Activated gamma-delta T cell treated with anti-CD3 and anti-CD28 coated beads, Interleukin-2, amount 50 U/mL, for 16 hours (primary cell): Measurements from ENCODE around the gene LRRTM4.

ENCODE experiments used
- DNase-seq: peaks from one replicate; pipeline ENCODE4 v3.0.0-alpha.2; 2020; ENCODE audit warnings: low read depth

The LRRTM4 gene

DNA sequence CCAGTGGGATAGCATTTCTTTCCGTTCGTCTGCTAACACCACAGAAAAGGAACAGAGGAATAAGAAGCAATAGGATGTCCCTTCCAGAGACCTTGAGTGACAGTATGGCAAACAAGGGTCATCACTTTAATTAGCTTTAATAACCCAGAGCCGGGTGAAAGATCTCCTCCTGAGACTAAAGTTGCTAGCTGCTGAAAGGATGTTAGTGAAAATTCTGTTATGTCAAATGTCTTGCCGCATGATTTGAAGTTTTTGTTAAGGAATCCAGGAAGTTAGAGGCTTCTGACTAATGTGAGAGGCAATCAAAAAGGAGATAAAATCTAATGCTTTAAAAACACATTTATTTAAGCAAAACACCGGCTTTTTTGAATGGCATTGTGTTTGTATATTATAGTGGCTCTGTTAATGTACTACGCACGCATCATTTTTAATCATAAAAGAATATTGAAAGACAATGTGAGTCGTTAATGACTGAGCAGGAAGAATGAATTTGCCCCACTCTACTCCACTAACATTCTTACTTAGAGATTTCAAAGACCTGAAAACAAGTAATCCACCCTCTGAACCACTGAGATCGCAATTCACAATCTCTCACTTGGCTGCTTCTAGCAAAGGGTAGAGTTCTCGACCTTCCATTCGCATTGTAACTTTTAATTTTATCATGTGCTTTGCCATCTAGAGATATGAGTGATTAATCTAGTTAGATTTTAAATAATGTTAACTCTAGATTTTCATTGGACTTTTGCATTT is 536.6 kb downstream of the LRRTM4 start:
- no peak for DNase-seq

DNA sequence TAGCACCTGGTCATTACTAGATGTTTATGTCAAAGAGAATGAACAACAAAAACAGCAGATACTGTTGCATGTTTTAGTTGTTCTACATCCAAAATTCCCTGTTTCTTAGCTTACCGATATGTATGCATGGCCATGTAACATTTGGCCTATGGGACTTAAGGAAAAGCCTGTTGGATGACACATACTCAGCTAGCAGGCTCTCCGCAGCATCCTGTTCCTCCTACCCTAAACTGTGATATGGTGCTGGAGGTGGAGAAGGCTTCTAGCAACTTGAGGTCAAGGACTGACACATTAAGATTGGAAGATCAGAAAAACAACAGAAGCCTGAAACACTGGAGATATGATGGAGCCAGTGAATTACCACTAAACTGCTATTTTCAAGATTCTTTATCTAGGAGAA is 537.8 kb downstream of the LRRTM4 start:
- DNase-seq: no peak

DNA sequence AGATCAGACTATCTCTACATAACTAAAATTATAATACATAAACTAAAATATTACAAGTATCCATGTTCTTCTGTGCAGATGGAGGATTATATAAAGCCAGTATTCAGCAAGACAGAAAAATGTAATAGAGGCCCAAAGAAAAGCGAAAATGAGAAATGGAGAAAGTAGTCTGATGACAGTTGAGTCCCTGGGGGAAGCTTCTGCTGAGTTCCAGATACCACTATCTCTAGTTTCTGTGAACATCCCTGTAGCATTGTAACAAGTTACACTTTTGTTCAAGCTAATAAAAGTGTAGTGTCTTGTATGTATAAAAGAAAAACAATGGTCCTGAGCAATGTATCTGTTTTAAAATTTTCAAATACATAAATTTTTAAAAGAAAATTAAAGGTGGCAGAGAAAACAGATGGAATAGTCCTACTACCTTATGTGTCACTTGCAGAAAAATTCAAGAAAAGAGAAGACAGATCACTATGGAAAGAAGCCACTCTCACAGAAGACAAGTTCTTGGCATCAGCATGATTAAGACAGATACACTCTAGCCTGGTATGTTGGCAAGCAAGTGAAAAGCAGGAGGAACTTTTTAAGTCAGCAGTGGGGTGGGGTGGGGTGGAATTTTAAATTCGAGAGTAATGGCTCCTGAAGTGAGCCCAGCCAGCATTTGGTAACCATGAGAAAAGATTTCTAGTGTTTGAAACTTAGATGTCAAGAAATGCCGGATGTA is 541.9 kb downstream of the LRRTM4 start:
- DNase-seq: no peak

DNA sequence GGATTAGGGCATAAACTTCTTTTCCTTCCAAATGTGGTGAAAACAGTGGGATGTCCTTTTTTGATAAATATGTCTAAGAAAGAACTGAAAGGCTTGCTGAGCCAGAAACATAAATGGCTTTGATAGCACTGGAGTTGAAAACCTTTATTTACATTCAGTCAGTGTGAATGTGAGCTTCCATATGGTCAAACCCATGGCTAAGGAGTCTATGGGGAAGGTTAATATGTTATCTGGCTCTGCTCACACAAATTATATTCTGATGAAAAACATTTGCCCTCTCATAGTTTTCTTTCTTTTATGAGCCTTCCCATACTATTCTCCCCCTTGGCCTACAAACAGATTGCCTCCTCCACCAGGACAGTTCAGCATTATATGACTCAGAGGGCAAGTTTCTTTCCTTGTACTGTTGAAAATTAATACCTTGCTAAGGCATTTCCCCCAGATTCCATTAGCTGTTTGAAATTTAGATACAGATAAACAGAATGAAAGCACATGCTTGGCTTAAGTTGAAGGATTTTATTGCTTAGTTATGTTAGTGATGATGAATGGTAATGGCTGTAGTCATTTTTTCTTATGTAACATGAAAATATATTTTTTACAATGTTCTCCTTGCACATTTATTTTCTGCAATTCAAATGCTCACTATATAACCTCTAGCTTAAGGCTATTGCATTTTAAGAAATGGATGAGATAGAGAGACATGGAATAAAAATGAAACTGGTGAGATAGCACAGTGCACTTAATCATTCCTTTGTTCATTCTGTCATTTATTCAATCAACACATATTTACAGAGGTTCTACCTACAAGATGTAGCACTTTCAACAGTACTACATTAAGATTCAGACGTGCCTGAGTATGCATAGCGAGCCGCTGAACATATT is 544.1 kb downstream of the LRRTM4 start:
- no peak for DNase-seq

DNA sequence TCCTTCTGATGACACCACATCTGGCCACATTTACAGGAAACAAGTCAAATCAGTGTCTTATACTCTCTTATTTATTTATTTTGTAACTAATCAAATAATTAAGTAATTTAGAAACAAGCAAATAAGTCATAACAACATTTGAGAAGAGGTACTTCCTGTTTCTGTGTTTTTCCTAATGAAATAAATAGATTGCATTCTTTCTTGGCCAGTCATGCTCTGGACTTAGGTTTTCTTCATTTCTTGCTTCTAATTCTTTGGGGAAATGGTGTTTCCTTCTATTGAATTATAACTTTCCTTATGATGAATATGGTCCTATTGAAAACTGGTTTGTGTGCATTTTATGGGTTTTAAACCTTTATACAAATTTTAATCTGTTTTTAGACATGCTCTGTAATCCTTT is 546.4 kb downstream of the LRRTM4 start:
- no peak for DNase-seq

DNA sequence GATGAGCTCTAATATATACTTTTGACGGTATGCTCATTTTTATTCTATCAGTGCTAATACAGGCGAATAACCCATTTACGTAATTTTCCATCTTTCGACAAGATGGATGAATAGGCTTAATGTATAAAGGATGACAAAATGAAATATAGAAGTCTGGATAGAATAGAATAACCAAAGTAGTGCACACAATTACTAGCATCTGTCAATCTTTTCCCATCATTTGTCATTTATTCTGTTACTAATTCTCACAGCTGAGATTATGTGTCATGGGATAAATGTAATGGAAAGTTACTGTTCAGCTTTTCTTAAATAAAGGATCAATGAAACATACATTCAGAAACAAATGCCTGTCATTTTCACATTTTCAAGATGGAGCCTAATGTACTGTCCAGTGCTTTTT is 548.6 kb downstream of the LRRTM4 start:
- no peak for DNase-seq

DNA sequence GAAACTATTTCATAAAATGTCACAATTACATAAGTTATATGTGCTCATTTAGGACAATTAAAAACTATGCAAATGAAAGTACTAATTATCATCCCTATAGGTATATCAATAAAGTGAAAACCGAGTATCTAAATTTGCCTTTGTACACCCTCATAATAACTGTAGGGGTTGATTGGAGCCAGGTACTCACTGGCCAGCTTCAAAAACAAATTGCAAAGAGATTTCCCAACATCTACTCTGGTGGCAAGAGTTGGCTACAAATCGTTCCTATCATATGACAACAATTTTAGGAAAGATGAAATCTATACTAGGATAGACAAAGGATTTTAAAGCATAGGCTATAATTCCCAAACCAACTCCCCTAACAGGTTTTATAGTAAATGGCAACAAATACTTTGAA is 556.4 kb downstream of the LRRTM4 start:
- DNase-seq: no peak

DNA sequence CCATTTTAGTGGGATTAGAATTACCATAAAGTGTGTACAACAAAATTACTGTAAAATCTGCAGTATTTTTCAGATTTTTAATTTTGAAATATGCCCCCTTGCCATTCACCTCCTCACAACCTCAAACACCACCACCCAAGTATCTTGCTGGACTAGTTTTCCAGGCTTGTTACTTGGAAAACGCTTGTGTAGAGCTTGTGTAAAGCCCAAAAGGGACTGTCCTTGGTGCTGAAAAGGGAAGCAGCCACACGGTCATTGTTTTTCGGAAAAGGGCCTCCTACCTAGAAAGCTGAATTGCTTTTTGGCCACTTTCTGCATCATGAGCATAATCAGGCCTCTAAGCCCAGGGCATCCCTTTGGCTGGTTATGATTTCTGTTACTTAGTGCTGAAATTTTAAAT is 563.4 kb downstream of the LRRTM4 start:
- no peak for DNase-seq

DNA sequence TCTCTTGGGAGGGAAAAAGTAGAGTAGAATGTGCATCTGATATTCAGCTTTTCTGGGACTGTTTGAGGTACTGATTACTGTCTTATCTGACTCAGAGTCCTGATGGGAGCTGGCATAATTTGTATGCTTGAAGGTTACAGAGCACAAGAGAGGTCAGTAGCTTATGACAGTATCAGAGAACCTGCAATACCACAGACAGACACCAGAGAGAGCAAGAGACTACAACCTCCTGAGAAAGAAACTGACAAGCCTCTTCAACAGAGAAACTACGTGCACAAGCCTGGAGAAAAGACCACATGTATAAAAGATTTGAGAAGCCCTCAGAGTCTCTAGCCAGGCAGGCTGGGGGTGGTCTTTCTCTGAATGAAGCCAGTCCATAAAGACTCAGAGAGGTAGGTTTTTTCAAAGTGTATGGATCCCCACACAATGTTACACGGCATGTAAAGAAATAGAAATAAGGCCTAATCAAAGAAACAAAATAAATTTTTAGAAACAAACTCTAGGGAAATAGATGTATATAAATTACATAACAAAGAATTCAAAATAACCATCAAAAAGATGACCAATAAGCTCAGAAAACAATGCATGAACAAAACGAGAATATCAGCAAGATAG is 568.3 kb downstream of the LRRTM4 start:
- DNase-seq: no peak

DNA sequence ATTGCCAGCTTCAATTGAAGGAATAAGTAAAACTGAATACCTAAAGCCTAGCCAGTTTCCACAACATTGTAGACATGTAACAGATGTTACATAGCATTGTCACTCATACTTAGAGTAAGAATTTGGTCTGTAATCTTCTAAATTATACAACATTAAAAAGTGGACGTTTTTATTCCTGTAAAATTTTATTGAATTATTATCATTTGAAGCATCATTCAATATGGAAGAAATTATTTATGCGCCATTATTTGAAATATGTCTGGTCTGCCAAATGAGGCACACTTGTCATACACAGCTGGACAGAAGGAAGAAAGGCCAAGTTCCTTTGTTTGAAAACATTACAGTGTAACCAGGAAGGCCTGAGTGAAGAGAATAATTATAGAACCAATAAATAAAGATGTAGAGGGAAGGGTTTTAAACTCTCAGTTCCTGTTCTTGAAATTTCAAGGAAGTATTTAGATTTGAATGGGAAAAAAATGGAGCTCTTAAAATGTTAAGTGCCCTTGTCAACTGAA is 575.5 kb downstream of the LRRTM4 start:
- DNase-seq: no peak

DNA sequence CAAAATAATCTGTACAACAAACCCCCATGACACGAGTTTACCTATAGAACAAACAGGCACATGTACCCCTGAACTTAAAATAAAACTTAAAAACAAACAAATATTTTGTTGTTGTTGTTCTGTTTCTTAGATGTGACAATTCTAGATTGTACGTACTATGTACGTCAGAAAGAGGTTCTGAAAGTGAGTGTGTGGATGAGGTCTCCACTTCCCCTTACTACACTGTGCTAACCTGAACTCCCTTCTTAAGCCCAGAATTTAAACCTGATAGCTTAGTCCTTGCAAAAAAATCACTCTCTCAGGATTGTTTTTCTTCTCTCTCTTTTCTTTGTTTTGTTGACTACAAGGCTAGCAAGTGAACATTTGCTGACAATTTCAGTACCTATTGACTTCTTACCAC is 581.6 kb downstream of the LRRTM4 start:
- no peak for DNase-seq

DNA sequence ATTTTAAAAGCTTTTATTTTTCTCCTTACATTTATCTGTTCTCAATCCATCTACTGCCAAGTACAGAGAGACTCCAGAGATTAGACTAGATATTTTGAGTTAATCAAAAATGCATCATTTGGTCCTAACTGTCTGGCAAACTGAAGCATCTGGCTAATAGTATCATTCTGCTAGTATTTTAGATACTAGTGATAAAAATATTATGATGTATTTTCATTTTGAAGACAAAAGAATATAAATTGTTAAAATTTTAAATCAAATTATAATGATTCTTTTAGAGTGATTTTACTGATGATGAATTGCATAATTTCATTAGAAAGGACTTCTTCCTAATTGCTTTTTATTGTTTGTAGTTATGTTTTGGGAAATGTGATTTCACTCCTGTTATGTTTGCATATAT is 584.0 kb downstream of the LRRTM4 start:
- DNase-seq: no peak

DNA sequence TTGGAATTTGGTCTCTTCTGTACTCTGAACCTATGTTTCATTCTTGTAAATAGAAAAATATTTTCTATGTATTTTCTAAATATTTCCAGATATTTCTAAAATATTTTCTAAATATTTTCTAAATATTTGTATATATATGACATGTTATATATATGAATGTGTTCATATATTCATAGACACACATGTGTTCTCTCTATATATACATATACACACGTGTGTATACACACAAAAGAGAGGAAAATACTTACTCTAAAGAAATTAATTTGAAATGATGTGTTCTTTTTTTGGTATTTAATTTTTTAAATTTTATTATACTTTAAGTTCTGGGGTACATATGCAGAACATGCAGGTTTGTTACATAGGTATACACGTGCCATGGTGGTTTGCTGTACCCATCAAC is 589.6 kb downstream of the LRRTM4 start:
- no peak for DNase-seq

DNA sequence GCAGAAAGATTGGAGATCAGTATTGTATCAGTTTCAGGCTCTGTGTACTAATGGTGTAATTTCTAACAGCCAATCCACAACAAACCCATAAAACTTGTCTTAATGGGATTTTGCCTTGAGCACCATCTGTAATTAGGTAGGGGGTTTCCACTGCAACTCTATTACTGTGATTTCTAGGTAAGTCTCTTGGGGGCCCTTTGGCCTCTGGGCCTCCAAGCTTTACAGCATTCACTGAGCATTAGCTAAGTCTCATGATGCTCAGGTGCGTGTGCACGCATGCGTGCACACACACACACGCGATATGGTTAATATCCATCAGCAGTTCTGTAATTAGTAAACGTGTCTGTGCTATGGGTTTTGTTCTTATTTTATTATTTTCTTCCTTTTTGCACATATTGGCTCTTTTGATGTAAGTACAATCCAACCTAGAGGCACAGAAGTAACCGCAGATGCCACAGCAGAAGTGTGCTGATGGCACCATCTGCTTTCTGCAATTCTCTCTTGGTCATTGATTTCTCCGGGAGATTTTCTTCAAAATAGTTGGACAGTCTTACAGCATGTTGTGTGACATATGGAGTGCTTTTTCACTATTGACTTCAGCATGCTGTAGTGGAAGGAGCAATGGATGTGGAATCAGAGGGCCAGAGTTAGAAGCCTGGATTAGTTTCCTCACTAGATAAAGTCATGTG is 592.0 kb downstream of the LRRTM4 start:
- no peak for DNase-seq

DNA sequence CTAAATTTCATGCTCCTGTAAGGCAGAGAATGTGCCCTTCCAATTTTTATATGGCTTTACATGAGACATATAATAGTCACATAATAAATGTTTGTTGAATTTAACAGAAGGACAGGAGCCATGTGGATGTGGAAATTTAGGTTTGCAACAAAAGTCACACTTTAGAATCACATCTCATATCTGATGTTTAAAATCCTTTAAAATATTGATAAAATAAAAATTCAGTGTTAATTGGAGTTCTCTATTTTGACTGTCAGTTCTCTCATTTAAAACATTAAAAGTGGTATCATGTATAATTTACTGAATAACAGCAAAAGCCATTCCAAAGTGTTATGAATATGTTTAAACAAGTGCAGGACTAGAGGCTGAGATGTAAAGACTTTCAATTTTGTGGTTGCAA is 594.1 kb downstream of the LRRTM4 start:
- DNase-seq: no peak

DNA sequence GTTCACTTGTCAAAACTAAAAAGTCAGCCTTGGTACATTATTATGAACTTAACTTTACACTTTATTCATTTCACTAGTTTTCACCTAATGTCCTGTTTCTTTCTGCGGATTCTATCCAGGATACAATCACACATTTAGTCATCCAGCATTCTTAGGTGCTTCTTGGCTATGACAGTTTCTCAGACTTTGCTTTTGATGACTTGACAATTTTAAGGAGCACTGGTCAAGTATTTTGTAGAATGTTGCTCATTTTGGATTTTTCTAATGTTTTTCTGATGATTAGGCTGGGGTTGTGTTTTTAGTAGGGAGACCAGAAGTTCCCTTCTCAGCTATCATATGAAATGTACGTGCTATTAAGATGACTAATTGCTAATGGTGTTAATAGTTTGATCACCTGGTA is 601.2 kb downstream of the LRRTM4 start:
- DNase-seq: no peak

DNA sequence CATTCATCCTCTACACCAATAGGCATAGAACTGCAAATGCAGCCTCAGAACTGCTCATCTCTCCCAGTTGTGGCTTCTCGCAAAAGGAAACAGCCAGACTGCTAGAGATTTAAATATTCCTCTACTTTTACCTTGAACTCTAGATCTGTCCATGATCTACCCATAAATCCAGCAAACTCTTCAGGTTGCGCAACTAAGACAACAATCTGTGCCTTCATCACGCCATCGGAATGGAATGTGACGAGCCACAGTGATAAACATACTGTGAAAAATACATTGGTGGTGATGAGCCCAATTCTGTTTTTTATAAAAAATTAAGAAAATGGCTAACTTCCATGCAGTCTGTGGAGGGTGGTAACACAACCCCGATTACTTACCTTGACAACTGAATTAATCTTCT is 626.7 kb downstream of the LRRTM4 start:
- no peak for DNase-seq

DNA sequence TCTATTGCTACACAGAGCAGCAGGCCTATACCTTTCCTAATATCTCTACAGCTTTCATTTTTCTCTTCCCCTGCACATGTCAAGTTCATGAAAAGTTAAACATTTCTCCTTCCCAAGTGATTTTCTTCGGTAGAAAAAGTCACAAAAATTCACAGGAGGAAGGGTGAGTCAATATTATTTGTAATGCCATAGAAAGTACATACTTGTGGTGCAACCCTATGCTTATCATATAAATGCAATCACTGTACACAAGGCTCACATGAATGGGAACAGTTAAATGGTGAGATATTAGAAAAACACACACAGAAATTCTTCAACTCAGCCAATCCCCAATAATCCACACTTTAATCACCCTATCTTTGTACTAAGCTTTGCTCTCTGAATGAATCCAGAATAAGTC is 651.6 kb downstream of the LRRTM4 start:
- DNase-seq: no peak

DNA sequence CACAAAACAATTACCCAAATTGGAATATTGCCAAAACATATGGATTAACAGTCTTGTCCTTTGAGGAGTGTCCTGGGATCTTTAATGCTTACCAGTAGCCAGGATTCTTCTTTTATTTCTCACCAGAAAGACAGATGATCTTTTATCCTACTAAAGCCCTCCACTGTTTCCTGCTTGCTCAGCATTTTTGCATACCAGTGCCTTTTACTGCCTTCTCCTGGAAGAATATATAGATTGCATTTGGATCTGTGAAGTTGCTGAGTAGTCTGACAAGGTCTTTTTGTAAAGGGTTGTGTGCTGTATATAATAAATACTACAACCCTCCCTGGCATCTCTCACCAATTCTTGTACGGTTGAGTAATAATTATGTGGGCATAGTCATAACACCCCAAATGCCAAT is 652.2 kb downstream of the LRRTM4 start:
- DNase-seq: no peak

DNA sequence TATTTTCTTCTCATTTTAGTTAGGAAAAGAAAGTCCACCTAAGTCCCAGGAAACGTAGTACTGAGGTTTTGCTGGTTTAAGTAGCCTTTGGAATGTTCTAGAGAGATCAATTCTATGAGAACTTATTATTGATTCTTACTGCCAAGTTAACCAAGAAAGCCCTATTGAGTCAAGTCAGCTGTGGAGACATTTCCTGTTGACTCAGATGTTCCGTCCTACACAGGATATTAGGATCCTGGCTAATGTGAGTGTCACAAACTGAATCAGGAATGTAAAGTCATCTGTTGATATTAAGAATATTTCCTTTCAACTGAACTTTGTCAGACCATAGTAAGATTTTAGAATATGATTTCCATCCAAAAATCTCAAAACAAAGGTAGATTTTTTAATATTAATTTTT is 654.3 kb downstream of the LRRTM4 start:
- DNase-seq: no peak

DNA sequence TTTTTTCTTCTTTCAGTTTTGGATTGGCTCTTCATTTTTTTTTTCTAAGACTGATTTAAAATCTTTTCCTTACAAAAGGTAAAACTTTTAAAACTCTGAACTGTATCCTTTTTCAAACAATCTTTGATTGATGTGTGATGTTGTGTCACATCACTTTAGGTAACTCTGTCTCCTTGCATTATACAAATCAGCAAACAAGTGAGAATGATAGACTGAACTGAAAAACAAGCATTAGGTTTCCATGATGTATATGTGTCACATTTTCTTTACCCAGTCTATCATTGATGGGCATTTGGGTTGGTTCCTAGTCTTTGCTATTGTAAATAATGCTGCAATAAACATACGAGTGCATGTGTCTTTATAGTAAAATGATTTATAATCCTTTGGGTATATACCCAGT is 655.7 kb downstream of the LRRTM4 start:
- DNase-seq: no peak

DNA sequence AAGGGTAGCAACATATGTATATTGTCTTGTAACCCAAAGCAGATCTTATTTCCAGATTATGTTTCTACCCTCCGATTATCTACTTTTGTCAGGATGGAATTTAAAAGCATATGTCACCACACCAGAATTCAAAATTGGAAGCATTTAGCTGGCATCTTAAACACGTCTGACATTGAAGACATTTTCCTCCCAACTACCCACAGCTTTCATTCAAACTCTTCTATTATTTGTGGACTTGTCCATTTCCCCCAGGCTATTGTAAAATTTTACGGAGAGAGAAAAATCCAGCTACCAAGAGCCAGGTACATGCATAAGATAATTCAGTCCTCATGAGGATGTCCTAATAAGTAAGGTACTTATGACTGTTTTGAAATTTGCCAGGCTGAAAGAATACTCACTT is 659.3 kb downstream of the LRRTM4 start:
- DNase-seq: no peak
